ENCODE measurements around the gene PKIB. TPM values are rescaled to one million over a fixed set of nuclear protein-coding genes. Genes with fewer than 3 reads are reported as not detected.

The PKIB gene
- total RNA-seq, 4 donors from 2014 or later: 4.3 to 13.3 (median 10.4) TPM

- TF ChIP-seq CTCF (IDR thresholded peaks at IDR 0.05) (no peak), POLR2A (IDR thresholded peaks at IDR 0.05) (no peak)
- no peak overlapping the region for H3K4me3 ChIP-seq (ENCODE audit: low read depth, poor library complexity, severe bottlenecking)
- intact Hi-C loops (cut with DNase I; ENCODE audit: low total_unique reads): no loop called here
- DNase-seq (ENCODE audit: low spot score in 2 of 2): no peak
Measured at GRCh38 chr6:122568350-122568749, 41.9 kb upstream of the PKIB start.

GRCh38 chr6:122568797-122569221, 41.4 kb upstream of the PKIB start:
- no peak for TF ChIP-seq POLR2A (IDR thresholded peaks at IDR 0.05)
- no peak for TF ChIP-seq CTCF (IDR thresholded peaks at IDR 0.05)
- intact Hi-C loops (cut with DNase I; ENCODE audit: low total_unique reads): no loop called here
- WGBS, 2 donors: 53 to 61% methylated on average over 3 of the region's 3 CpGs
- no peak overlapping the region for H3K4me3 ChIP-seq (ENCODE audit: low read depth, poor library complexity, severe bottlenecking)
- no peak for DNase-seq (ENCODE audit: low spot score in 2 of 2)

GRCh38 chr6:122569230-122569771, 40.9 kb upstream of the PKIB start:
- no peak for DNase-seq (ENCODE audit: low spot score in 2 of 2)
- intact Hi-C loops (cut with DNase I; ENCODE audit: low total_unique reads): no loop called here
- H3K4me3 ChIP-seq (ENCODE audit: low read depth, poor library complexity, severe bottlenecking): no peak overlapping the region
- 83 to 90% methylated on average over 6 of the region's 6 CpGs for WGBS, 2 donors
- TF ChIP-seq CTCF (IDR thresholded peaks at IDR 0.05) (no peak), POLR2A (IDR thresholded peaks at IDR 0.05) (no peak)

- intact Hi-C loops (cut with DNase I; ENCODE audit: low total_unique reads): no loop called here
- TF ChIP-seq POLR2A (IDR thresholded peaks at IDR 0.05) (no peak), CTCF (IDR thresholded peaks at IDR 0.05) (no peak)
- whole genome bisulfite sequencing, 2 donors: 82 to 83% methylated on average over 2 of the region's 2 CpGs
- DNase-seq (ENCODE audit: low spot score in 2 of 2): no peak
- no peak overlapping the region for H3K4me3 ChIP-seq (ENCODE audit: low read depth, poor library complexity, severe bottlenecking)
Measured at GRCh38 chr6:122571888-122572287, 38.3 kb upstream of the PKIB start.

- DNase-seq (ENCODE audit: low spot score in 2 of 2): no peak
- no peak for TF ChIP-seq CTCF (IDR thresholded peaks at IDR 0.05)
- no peak for TF ChIP-seq POLR2A (IDR thresholded peaks at IDR 0.05)
- H3K4me3 ChIP-seq (ENCODE audit: low read depth, poor library complexity, severe bottlenecking): no peak overlapping the region
- intact Hi-C loops (cut with DNase I; ENCODE audit: low total_unique reads): no loop called here
- WGBS, 2 donors: 97 to 98% methylated on average over 2 of the region's 2 CpGs
Measured at GRCh38 chr6:122576888-122577287, 33.3 kb upstream of the PKIB start.

- no peak overlapping the region for H3K4me3 ChIP-seq (ENCODE audit: low read depth, poor library complexity, severe bottlenecking)
- DNase-seq (ENCODE audit: low spot score in 2 of 2): no peak
- TF ChIP-seq CTCF (IDR thresholded peaks at IDR 0.05) (no peak), POLR2A (IDR thresholded peaks at IDR 0.05) (no peak)
- 95 to 97% methylated on average over 1 of the region's 1 CpG for WGBS, 2 donors
- intact Hi-C loops (cut with DNase I; ENCODE audit: low total_unique reads): no loop called here
Measured at GRCh38 chr6:122578961-122579360, 31.2 kb upstream of the PKIB start.

Data from lower leg skin (tissue), 4 donors.